Measurements from ENCODE around the gene NKAP.
"Not testable (repeated sequence)": the region's sequence is repeated elsewhere in the genome, so short reads cannot be mapped to it uniquely, and the experiment has no call there.

Gene NKAP

GRCh38 chrX:119935215-119935874, 8.2 kb downstream of the NKAP start:
- DNase-seq (ENCODE audit: low spot score) = no peak

GRCh38 chrX:119922391-119922790, 21.2 kb downstream of the NKAP start:
- DNase-seq (ENCODE audit: low spot score) = not testable (repeated sequence)

GRCh38 chrX:119919835-119920585, 23.5 kb downstream of the NKAP start:
- DNase-seq (ENCODE audit: low spot score) = no peak

GRCh38 chrX:119917877-119918276, 25.7 kb downstream of the NKAP start:
- no peak for DNase-seq (ENCODE audit: low spot score)

GRCh38 chrX:119916310-119916709, 27.2 kb downstream of the NKAP start:
- DNase-seq (ENCODE audit: low spot score) = no peak

- no peak for DNase-seq (ENCODE audit: low spot score)
Measured at GRCh38 chrX:119900976-119901375, 42.6 kb downstream of the NKAP start.

GRCh38 chrX:119899125-119899524, 44.4 kb downstream of the NKAP start:
- DNase-seq (ENCODE audit: low spot score) = no peak

- DNase-seq (ENCODE audit: low spot score) = peak; percentile 15
Measured at GRCh38 chrX:119895843-119896326, 47.7 kb downstream of the NKAP start, which contains the start of gene AKAP14. TSS of gene AKAP14 (plus strand) at chrX:119895893. CDS start at chrX:119903224, 7,331 bp downstream.

- DNase-seq (ENCODE audit: low spot score) = not testable (repeated sequence)
Measured at GRCh38 chrX:119891961-119892692, 51.4 kb downstream of the NKAP start.

GRCh38 chrX:119890626-119891025, 52.9 kb downstream of the NKAP start:
- DNase-seq (ENCODE audit: low spot score) = not testable (repeated sequence)

GRCh38 chrX:119887721-119888425, 55.7 kb downstream of the NKAP start:
- peak; percentile 18 for DNase-seq (ENCODE audit: low spot score)

GRCh38 chrX:119885554-119886428, 57.8 kb downstream of the NKAP start:
- DNase-seq (ENCODE audit: low spot score) = peak; percentile 17

GRCh38 chrX:119880552-119881437, 62.8 kb downstream of the NKAP start:
- peak; percentile 60 for DNase-seq (ENCODE audit: low spot score)

GRCh38 chrX:119880076-119880475, 63.5 kb downstream of the NKAP start:
- DNase-seq (ENCODE audit: low spot score) = no peak

- DNase-seq (ENCODE audit: low spot score) = no peak
Measured at GRCh38 chrX:119878740-119879139, 64.8 kb downstream of the NKAP start.

- DNase-seq (ENCODE audit: low spot score) = peak; percentile 84
Measured at GRCh38 chrX:119871599-119872395, 71.8 kb downstream of the NKAP start, which contains the start of the genes NDUFA1 and RNF113A. TSS of gene NDUFA1 (plus strand) at chrX:119871832. CDS start at chrX:119871912, 80 bp downstream. TSS of gene RNF113A (minus strand) at chrX:119871733. CDS start at chrX:119871613, 120 bp downstream.

GRCh38 chrX:119871245-119871598, 72.3 kb downstream of the NKAP start:
- DNase-seq (ENCODE audit: low spot score) = no peak

Measured in cerebellar cortex (tissue), 1 donor.